GM12878 (cell line): ENCODE data around the gene HECTD2. TPM values are rescaled to one million over a fixed set of nuclear protein-coding genes. Genes with fewer than 3 reads are reported as not detected.

Experiments
- ATAC-seq: fragments of 200-7000 bp; cut with Tn5 transposase; 3 replicates; pipeline ENCODE4 v1.9.1; 2020; ENCODE audit warnings: mild to moderate bottlenecking, moderate library complexity
- BruUV-seq: library from RNA; stranded (reverse); fragments of 400-500 nt; replicated peaks from 2 replicates; lab custom pipeline; 2021; lab: Mats Ljungman, UMichigan
- CTCF ChIA-PET: fragments of 300-600 bp; sonication (Branson Sonifier 250); formaldehyde crosslinking; extraction: SDS; loops from one replicate; lab custom pipeline; 2021; ENCODE audit warnings: inconsistent platforms; lab: Yijun Ruan, JAX
- POLR2A ChIA-PET: fragments of 350-600 bp; formaldehyde crosslinking; extraction: SDS; loops from one replicate; lab custom pipeline; 2021; ENCODE audit warnings: inconsistent platforms; lab: Charles Lee
- RAD21 ChIA-PET: fragments of 300-600 bp; sonication (Branson Sonifier 250); formaldehyde crosslinking; loops from one replicate; lab custom pipeline; 2023; ENCODE audit warnings: antibody characterized with exemption; ENCODE audit not compliant: unreplicated experiment; lab: Charles Lee
- SMC1A ChIA-PET: fragments of 300-600 bp; sonication (Branson Sonifier 250); formaldehyde crosslinking; loops from one replicate; lab custom pipeline; 2023; ENCODE audit not compliant: unreplicated experiment, uncharacterized antibody; lab: Charles Lee
- DNase-seq: peaks from one replicate; pipeline ENCODE4 v3.0.0-alpha.2; 2011; ENCODE audit warnings: low read depth, low spot score
- FAIRE-seq: peaks from 3 replicates; lab custom pipeline; 2011; peaks lifted over from hg19 to GRCh38; lab: Jason Lieb, UNC
- H2AFZ ChIP-seq: 2 replicates; pipeline ENCODE4 v1.6.0; 2011; ENCODE audit warnings: low read depth, low read length, control low read depth; ENCODE audit not compliant: control insufficient read depth
- H3K27ac ChIP-seq: 2 replicates; pipeline ENCODE4 v1.5.1; 2011; ENCODE audit warnings: control low read depth; ENCODE audit not compliant: control insufficient read depth, insufficient read depth
- H3K27me3 ChIP-seq, 2 experiments: replicated peaks in 1 of 2; 2 replicates each; pipeline versions ENCODE4 v1.6.0 to v1.6.1; 2011; ENCODE audit warnings: low read length in 1 of 2; ENCODE audit not compliant: control insufficient read depth in 2 of 2, insufficient read depth in 2 of 2
- H3K36me3 ChIP-seq, 2 experiments: 2 replicates each; pipeline ENCODE4 v1.5.1; 2011; ENCODE audit warnings: low read length in 1 of 2; ENCODE audit not compliant: control insufficient read depth in 2 of 2, insufficient read depth in 2 of 2
- H3K4me1 ChIP-seq: 2 replicates; pipeline ENCODE4 v1.6.1; 2011; ENCODE audit warnings: mild to moderate bottlenecking, low read length, moderate library complexity, mixed read lengths; ENCODE audit not compliant: control insufficient read depth, insufficient read depth
- H3K4me2 ChIP-seq: 2 replicates; pipeline ENCODE4 v1.6.0; 2011; ENCODE audit warnings: control low read depth; ENCODE audit not compliant: control insufficient read depth, insufficient read depth
- H3K4me3 ChIP-seq: fragments of 200-600 bp; sonication (generic); 2 replicates; pipeline ENCODE4 v1.5.1; 2016
- H3K79me2 ChIP-seq: 2 replicates; pipeline ENCODE4 v1.6.0; 2011; ENCODE audit warnings: low read length; ENCODE audit not compliant: control insufficient read depth, insufficient read depth
- H3K9ac ChIP-seq: 2 replicates; pipeline ENCODE4 v1.8.0; 2011; ENCODE audit warnings: low read length, control low read depth, mixed read lengths; ENCODE audit not compliant: control insufficient read depth, insufficient read depth
- H3K9me3 ChIP-seq: replicated peaks from 3 replicates; pipeline ENCODE4 v1.5.1; 2011; ENCODE audit warnings: mild to moderate bottlenecking, low read length; ENCODE audit not compliant: control insufficient read depth, insufficient read depth
- H4K20me1 ChIP-seq: 2 replicates; pipeline ENCODE4 v1.6.0; 2011; ENCODE audit not compliant: control insufficient read depth, insufficient read depth
- ASH2L ChIP-seq: fragments of 300-600, 200-600 bp; sonication (generic); IDR thresholded peaks from 2 replicates; pipeline ENCODE4 v1.6.1; 2017; ENCODE audit warnings: low read depth, mild to moderate bottlenecking, borderline replicate concordance
- EP300 ChIP-seq, 2 experiments: fragments of 150-350 bp in 1 of 2; IDR thresholded peaks; 2 replicates each; pipeline ENCODE4 v1.6.1; 2011 to 2012; ENCODE audit warnings: low read depth in 2 of 2, low read length in 2 of 2, borderline replicate concordance in 1 of 2, improper control_type of control experiment in 1 of 2, inconsistent platforms in 1 of 2; ENCODE audit not compliant: control insufficient read depth in 1 of 2
- GABPA ChIP-seq: IDR thresholded peaks from 2 replicates; pipeline ENCODE4 v1.6.1; 2014; ENCODE audit warnings: antibody characterized with exemption, low read depth, mild to moderate bottlenecking, inconsistent platforms
- NBN ChIP-seq: fragments of 450-650 bp; IDR thresholded peaks from 2 replicates; pipeline ENCODE4 v1.6.1; 2016
- REST ChIP-seq: IDR thresholded peaks from 2 replicates; pipeline ENCODE4 v1.6.1; 2012; ENCODE audit warnings: mild to moderate bottlenecking, low read depth, low read length
- RUNX3 ChIP-seq: IDR thresholded peaks from 2 replicates; pipeline ENCODE4 v1.6.1; 2012; ENCODE audit warnings: low read length, inconsistent platforms
- SMAD1 ChIP-seq: fragments of 450-650 bp; IDR thresholded peaks from 2 replicates; pipeline ENCODE4 v1.6.1; 2018; ENCODE audit warnings: mild to moderate bottlenecking, low read depth; ENCODE audit not compliant: partially characterized antibody
- STAT3 ChIP-seq: IDR thresholded peaks from 2 replicates; pipeline ENCODE4 v1.6.1; 2011; ENCODE audit warnings: low read depth, low read length, improper control_type of control experiment
- WGBS: methylation state at CpG from one replicate; pipeline ENCODE4 v1.1.6; 2016; ENCODE audit warnings: low lambda C conversion rate; ENCODE audit not compliant: insufficient replicate concordance, insufficient coverage; ENCODE audit errors: missing lambda C conversion rate; 5-methylcytosine and 5-hydroxymethylcytosine counted together
- in situ Hi-C: fragments of 300-500 bp; cut with MboI; formaldehyde crosslinking; loops from 9 replicates; pipeline ENCODE4 v1.14.3; 2018; ENCODE audit warnings: mixed read lengths
- intact Hi-C: fragments of 100-400 bp; cut with micrococcal nuclease; formaldehyde crosslinking; loops from one replicate; pipeline ENCODE4 v1.14.2; 2022; ENCODE audit not compliant: unreplicated experiment
- polyA plus RNA-seq, 11 experiments: library from polyadenylated mRNA; depleted of rRNA in 4 of 11; unstranded in 6 of 11; stranded (reverse) in 5 of 11; fragments of >200 nt; fragmentation: Nextera tagmentation in 4 of 11; fragmentation: Illumina TruSeq in 1 of 11; extraction: Ambion mirVana in 4 of 11; extraction: Trizol in 1 of 11; gene quantifications; 1 replicate in 1 of 11; 2 replicates in 10 of 11; pipeline versions ENCODE4 v1.2.1 to v1.2.3, GENCODE V29; 2011 to 2016; ENCODE audit warnings: inconsistent platforms in 2 of 11, missing spikeins in 2 of 11, low read depth in 1 of 11
- total RNA-seq, 4 experiments: library from RNA; depleted of rRNA in 3 of 4; stranded (reverse); fragments of >200 nt in 3 of 4; fragmentation: Illumina TruSeq in 1 of 4; extraction: Trizol in 1 of 4; gene quantifications; 2 replicates each; pipeline versions ENCODE4 v1.2.1 to v1.2.3, GENCODE V29; 2013 to 2021
- TF ChIP-seq, protein P1 (sequence below): IDR thresholded peaks from 2 replicates; pipeline ENCODE4 v1.6.1; 2012; ENCODE audit warnings: improper control_type of control experiment, low read depth, low read length; ENCODE audit not compliant: insufficient replicate concordance
- TF ChIP-seq, protein P2 (sequence below): fragments of 450-650 bp; IDR thresholded peaks from 2 replicates; pipeline ENCODE4 v1.6.1; 2017; ENCODE audit warnings: mild to moderate bottlenecking, low read depth, inconsistent platforms; ENCODE audit not compliant: poor library complexity, severe bottlenecking

The HECTD2 gene
- total and polyA plus RNA-seq, 10 of the 15 experiments (the other 5 are each of a cell fraction or from before 2014, with no cell fraction given): 0.87 to 3.0 (median 1.7) TPM

DNA sequence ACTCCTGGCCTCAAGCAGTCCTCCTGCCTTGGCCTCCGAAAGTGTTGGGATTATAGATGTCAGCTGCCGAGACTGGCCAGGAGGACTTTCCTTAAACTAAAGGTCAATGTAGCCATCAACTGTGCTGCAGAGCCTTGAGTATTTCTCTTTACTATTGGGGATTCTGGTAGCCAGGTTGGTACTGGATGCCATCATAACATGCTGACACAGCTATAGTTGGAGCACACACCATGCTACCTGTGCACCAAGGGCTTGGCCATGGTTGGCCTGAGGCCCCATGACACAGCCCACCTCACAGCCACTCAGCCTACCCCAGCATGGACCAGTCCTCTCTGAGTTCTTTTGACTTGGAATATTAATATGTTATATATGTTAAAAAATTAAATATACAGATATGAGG is 54.4 kb downstream of the HECTD2 start (continued):
- TF ChIP-seq, protein P1, sequence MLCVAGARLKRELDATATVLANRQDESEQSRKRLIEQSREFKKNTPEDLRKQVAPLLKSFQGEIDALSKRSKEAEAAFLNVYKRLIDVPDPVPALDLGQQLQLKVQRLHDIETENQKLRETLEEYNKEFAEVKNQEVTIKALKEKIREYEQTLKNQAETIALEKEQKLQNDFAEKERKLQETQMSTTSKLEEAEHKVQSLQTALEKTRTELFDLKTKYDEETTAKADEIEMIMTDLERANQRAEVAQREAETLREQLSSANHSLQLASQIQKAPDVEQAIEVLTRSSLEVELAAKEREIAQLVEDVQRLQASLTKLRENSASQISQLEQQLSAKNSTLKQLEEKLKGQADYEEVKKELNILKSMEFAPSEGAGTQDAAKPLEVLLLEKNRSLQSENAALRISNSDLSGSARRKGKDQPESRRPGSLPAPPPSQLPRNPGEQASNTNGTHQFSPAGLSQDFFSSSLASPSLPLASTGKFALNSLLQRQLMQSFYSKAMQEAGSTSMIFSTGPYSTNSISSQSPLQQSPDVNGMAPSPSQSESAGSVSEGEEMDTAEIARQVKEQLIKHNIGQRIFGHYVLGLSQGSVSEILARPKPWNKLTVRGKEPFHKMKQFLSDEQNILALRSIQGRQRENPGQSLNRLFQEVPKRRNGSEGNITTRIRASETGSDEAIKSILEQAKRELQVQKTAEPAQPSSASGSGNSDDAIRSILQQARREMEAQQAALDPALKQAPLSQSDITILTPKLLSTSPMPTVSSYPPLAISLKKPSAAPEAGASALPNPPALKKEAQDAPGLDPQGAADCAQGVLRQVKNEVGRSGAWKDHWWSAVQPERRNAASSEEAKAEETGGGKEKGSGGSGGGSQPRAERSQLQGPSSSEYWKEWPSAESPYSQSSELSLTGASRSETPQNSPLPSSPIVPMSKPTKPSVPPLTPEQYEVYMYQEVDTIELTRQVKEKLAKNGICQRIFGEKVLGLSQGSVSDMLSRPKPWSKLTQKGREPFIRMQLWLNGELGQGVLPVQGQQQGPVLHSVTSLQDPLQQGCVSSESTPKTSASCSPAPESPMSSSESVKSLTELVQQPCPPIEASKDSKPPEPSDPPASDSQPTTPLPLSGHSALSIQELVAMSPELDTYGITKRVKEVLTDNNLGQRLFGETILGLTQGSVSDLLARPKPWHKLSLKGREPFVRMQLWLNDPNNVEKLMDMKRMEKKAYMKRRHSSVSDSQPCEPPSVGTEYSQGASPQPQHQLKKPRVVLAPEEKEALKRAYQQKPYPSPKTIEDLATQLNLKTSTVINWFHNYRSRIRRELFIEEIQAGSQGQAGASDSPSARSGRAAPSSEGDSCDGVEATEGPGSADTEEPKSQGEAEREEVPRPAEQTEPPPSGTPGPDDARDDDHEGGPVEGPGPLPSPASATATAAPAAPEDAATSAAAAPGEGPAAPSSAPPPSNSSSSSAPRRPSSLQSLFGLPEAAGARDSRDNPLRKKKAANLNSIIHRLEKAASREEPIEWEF: no peak
- TF ChIP-seq GABPA (no peak), STAT3 (no peak), ASH2L (no peak)

GRCh38 chr10:91465261-91465660 is 55.1 kb downstream of the HECTD2 start:
- ChIA-PET SMC1A (no interaction called here), CTCF (no interaction called here), POLR2A (no interaction called here), RAD21 (no interaction called here)
- BruUV-seq: no TSS peak
- H3K27me3 ChIP-seq: no peaks in the 10 kb centered on the region
- no peak overlapping the region for H3K4me3 ChIP-seq
- FAIRE-seq (no peak), DNase-seq (no peak), ATAC-seq (no peak; the same call in 2 of the 3 replicates)
- no peak overlapping the region for H3K9ac ChIP-seq
- no peaks in the 10 kb centered on the region for H3K4me1 ChIP-seq
- no peak overlapping the region for H2AFZ ChIP-seq
- H4K20me1 ChIP-seq: no peaks in the 10 kb centered on the region
- in situ Hi-C loops (no loop called here), intact Hi-C loops (no loop called here)
- no peaks in the 10 kb centered on the region for H3K36me3 ChIP-seq
- no peak overlapping the region for H3K27ac ChIP-seq
- H3K4me2 ChIP-seq: no peak overlapping the region
- H3K9me3 ChIP-seq: no peaks in the 10 kb centered on the region
- 100% methylated on average over 1 of the region's 1 CpG for WGBS
- no peaks in the 10 kb centered on the region for H3K79me2 ChIP-seq
- TF ChIP-seq RUNX3 (no peak), SMAD1 (no peak), REST (no peak), NBN (no peak), EP300 (IDR thresholded peaks at IDR 0.05; ENCODE audit: borderline replicate concordance in 1 of 2, control insufficient read depth in 1 of 2, low read depth in 2 of 2, low read length in 2 of 2) (no peak)
- TF ChIP-seq, protein P2, sequence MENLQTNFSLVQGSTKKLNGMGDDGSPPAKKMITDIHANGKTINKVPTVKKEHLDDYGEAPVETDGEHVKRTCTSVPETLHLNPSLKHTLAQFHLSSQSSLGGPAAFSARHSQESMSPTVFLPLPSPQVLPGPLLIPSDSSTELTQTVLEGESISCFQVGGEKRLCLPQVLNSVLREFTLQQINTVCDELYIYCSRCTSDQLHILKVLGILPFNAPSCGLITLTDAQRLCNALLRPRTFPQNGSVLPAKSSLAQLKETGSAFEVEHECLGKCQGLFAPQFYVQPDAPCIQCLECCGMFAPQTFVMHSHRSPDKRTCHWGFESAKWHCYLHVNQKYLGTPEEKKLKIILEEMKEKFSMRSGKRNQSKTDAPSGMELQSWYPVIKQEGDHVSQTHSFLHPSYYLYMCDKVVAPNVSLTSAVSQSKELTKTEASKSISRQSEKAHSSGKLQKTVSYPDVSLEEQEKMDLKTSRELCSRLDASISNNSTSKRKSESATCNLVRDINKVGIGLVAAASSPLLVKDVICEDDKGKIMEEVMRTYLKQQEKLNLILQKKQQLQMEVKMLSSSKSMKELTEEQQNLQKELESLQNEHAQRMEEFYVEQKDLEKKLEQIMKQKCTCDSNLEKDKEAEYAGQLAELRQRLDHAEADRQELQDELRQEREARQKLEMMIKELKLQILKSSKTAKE: no peak
